Measurements from ENCODE around the gene ADCY4. TPM values are rescaled to one million over a fixed set of nuclear protein-coding genes. Genes with fewer than 3 reads are reported as not detected.

The ADCY4 gene
- total RNA-seq, 4 donors from 2014 or later, result 3.1 to 23.1 (median 11.7) TPM

DNA sequence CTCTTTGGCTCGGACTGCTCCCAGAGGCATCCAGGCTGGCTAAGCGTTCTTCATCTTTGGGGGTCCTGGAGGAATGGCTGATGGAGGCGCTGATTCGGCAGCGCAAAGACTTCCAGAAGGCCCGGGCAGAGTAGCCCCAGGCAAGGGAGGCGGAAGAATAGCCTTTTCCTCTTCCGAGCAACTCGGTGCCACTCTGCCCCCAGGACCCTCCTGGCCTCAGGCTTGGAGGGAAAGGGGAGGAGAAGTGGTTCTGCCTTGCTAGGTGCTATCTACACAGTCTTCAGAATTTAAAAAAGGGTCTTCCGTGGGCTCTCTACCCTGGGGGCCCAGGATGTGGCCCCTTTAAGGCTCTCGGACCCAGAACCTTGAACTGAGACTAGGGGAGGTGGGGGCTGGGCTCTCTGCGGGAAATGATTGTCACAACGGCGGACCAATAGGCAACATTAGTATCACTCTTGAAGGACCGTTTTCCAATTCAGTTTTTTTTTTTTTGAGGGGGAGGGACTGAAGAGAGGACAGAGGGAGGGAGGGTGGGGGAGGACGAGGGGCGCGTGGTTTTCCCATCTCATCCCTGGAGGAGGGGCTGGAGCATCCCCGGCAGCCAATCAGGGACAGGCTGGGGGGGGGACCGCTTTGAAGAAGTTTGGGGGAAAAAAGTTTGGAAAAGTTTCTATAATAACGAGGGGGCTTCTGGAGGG, 32.8 kb upstream of the ADCY4 start, which contains the start of gene NFATC4:
TSS of gene NFATC4 (plus strand) at position 671 of the 698 bp plus-strand sequence. CDS start 157 bp downstream, outside the sequence.
- no peak for TF ChIP-seq POLR2A (IDR thresholded peaks at IDR 0.05)
- no peak for TF ChIP-seq CTCF (IDR thresholded peaks at IDR 0.05)
- Histone ChIP-seq H3K27ac (peak within 1 kb of the TSS; percentile 81 to 96 (median 92)), H3K4me1 (peaks cover 24 to 80% (median 24%) of the 10 kb centered on the region in 3 donors), H3K27me3 (peaks cover 0 to 19% (median 0%) of the 10 kb centered on the region in 4 donors), H3K36me3 (no peaks in the 10 kb centered on the region), H3K9me3 (no peaks in the 10 kb centered on the region), H3K4me3 (peak within 1 kb of the TSS; percentile 33 to 74 (median 62))
- WGBS, 2 donors, result 0 to 4% methylated on average over 9 to 13 of the region's 21 CpGs
- intact Hi-C loops (cut with DNase I), result loop anchor here (5.0 kb wide), 1 partner anchor 65 kb away; no protein-coding TSS in a partner anchor
- no peak for DNase-seq

- Histone ChIP-seq H3K4me1 (peaks cover 24 to 72% (median 24%) of the 10 kb centered on the region in 3 donors), H3K9me3 (no peaks in the 10 kb centered on the region), H3K4me3 (peak overlapping the region; percentile 33 to 74 (median 62)), H3K27me3 (peaks cover 0 to 19% (median 0%) of the 10 kb centered on the region in 4 donors), H3K36me3 (no peaks in the 10 kb centered on the region), H3K27ac (peak overlapping the region; percentile 81 to 96 (median 92))
- WGBS, 2 donors, result 0 to 2% methylated on average over 10 of the region's 40 CpGs
- intact Hi-C loops (cut with DNase I), result loop anchor here (5.0 kb wide), 1 partner anchor 65 kb away; no protein-coding TSS in a partner anchor
- peak in 1 of 4 donors; percentile 62 for TF ChIP-seq POLR2A (IDR thresholded peaks at IDR 0.05)
- no peak for TF ChIP-seq CTCF (IDR thresholded peaks at IDR 0.05)
- DNase-seq, result peak; percentile 30
Measured at GRCh38 chr14:24366721-24367513, 32.0 kb upstream of the ADCY4 start.

GRCh38 chr14:24366413-24366720, 31.5 kb upstream of the ADCY4 start:
- H3K4me3 ChIP-seq, result peak overlapping the region; percentile 33 to 74 (median 62)
- no peak for DNase-seq

DNA sequence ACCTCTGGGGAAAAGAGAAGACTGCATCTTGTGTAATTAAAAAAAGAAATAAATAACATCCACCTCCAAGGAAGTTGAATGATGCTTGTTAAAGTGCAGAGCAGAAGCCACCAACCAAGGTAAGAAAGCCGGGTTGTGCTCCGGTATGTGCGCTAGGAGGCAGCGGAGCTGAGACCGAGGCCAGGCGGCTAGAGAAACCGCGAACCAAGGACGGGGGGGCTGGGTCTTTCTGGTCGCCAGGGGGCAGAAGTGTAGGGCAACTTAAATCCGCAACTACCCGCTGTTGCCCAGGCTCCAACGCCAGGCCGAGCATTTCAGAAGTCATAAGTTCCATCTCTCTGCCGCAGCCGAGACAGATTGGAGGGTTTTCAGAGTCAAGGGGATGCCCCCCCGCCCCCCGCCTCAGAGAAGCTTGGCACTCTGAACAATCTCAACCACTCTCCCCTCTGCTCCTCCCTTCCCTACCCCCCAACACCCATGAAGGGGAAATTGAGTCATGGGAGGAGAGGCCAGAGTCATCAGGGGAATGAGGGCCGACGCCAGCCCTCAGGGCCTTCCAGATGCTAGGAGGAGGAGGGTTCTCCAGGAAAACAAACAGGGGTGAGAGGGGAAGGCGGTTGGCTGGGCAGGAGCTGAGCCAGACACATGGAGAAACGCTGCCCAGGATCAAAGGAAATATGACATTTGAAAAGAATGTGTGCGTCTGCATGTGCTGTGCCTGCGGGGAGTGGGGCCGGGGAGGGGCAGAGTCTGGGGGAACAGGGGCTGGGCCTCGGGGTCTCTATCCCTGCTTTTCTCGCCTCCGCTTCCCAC, 30.9 kb upstream of the ADCY4 start:
- H3K9me3 ChIP-seq, result no peaks in the 10 kb centered on the region
- peaks cover 24 to 61% (median 24%) of the 10 kb centered on the region in 3 donors for H3K4me1 ChIP-seq
- TF ChIP-seq POLR2A (IDR thresholded peaks at IDR 0.05) (no peak), CTCF (IDR thresholded peaks at IDR 0.05) (peak; percentile 77 to 95 (median 92))
- no peaks in the 10 kb centered on the region for H3K36me3 ChIP-seq
- 5 to 6% methylated on average over 21 to 25 of the region's 28 CpGs for WGBS, 2 donors
- H3K27me3 ChIP-seq, result peaks cover 0 to 19% (median 0%) of the 10 kb centered on the region in 4 donors
- DNase-seq, result no peak
- peak overlapping the region; percentile 81 to 96 (median 92) for H3K27ac ChIP-seq
- peak overlapping the region; percentile 33 to 74 (median 62) for H3K4me3 ChIP-seq
- intact Hi-C loops (cut with DNase I), result loop anchor here (5.0 kb wide), 1 partner anchor 66 kb away; no protein-coding TSS in a partner anchor

More at GRCh38 chr14:24366413-24366720, 31.5 kb upstream of the ADCY4 start:
- Histone ChIP-seq H3K4me1 (peaks cover 24 to 67% (median 24%) of the 10 kb centered on the region in 3 donors), H3K27me3 (peaks cover 0 to 19% (median 0%) of the 10 kb centered on the region in 4 donors), H3K9me3 (no peaks in the 10 kb centered on the region), H3K27ac (peak overlapping the region; percentile 81 to 96 (median 92)), H3K36me3 (no peaks in the 10 kb centered on the region)
- intact Hi-C loops (cut with DNase I), result loop anchor here (5.0 kb wide), 1 partner anchor 66 kb away; no protein-coding TSS in a partner anchor
- 0% methylated on average over 1 to 6 of the region's 16 CpGs for WGBS, 2 donors
- TF ChIP-seq CTCF (IDR thresholded peaks at IDR 0.05) (no peak), POLR2A (IDR thresholded peaks at IDR 0.05) (no peak)

Data from esophagus squamous epithelium (tissue), 5 donors.